GM18873 (cell line): ENCODE measurements around the gene NUTM2A.
"Not testable (repeated sequence)": the region's sequence is repeated elsewhere in the genome, so short reads cannot be mapped to it uniquely, and the experiment has no call there.

Experiments
- ATAC-seq: cut with Tn5 transposase; IDR thresholded peaks from one replicate; pipeline ENCODE4 v1.9.1; 2021; ENCODE audit warnings: mild to moderate bottlenecking, moderate library complexity, moderate number of reproducible peaks; ENCODE audit not compliant: unreplicated experiment, low FRiP score

Gene NUTM2A

GRCh38 chr10:87225148-87225547, at the start of gene NUTM2A:
NUTM2A (plus strand) TSS chr10:87225448; CDS start chr10:87225831, 383 bp downstream.
- not testable (repeated sequence) for ATAC-seq

GRCh38 chr10:87177587-87177986, 47.7 kb upstream of the NUTM2A start:
- not testable (repeated sequence) for ATAC-seq

GRCh38 chr10:87184421-87184820, 40.8 kb upstream of the NUTM2A start:
- ATAC-seq, result not testable (repeated sequence)

- ATAC-seq, result not testable (repeated sequence)
Measured at GRCh38 chr10:87186016-87186415, 39.2 kb upstream of the NUTM2A start.

- not testable (repeated sequence) for ATAC-seq
Measured at GRCh38 chr10:87187573-87187972, 37.7 kb upstream of the NUTM2A start.

- not testable (repeated sequence) for ATAC-seq
Measured at GRCh38 chr10:87191841-87192240, 33.4 kb upstream of the NUTM2A start.

GRCh38 chr10:87200924-87201323, 24.3 kb upstream of the NUTM2A start:
- ATAC-seq, result peak; percentile 69

GRCh38 chr10:87204801-87205200, 20.4 kb upstream of the NUTM2A start:
- not testable (repeated sequence) for ATAC-seq

GRCh38 chr10:87206922-87207321, 18.3 kb upstream of the NUTM2A start:
- not testable (repeated sequence) for ATAC-seq

GRCh38 chr10:87210309-87210708, 14.9 kb upstream of the NUTM2A start:
- ATAC-seq, result not testable (repeated sequence)

- ATAC-seq, result not testable (repeated sequence)
Measured at GRCh38 chr10:87211848-87212247, 13.4 kb upstream of the NUTM2A start.

- not testable (repeated sequence) for ATAC-seq
Measured at GRCh38 chr10:87213150-87213765, 12.0 kb upstream of the NUTM2A start.

- ATAC-seq, result not testable (repeated sequence)
Measured at GRCh38 chr10:87213806-87214205, 11.4 kb upstream of the NUTM2A start.

GRCh38 chr10:87216120-87216519, 9.1 kb upstream of the NUTM2A start:
- not testable (repeated sequence) for ATAC-seq

GRCh38 chr10:87219370-87219769, 5.9 kb upstream of the NUTM2A start:
- not testable (repeated sequence) for ATAC-seq

- not testable (repeated sequence) for ATAC-seq
Measured at GRCh38 chr10:87222789-87223188, 2.5 kb upstream of the NUTM2A start.

- ATAC-seq, result not testable (repeated sequence)
Measured at GRCh38 chr10:87228247-87228646, 3.0 kb downstream of the NUTM2A start.

GRCh38 chr10:87229211-87229610, 4.0 kb downstream of the NUTM2A start:
- not testable (repeated sequence) for ATAC-seq

GRCh38 chr10:87234854-87235253, 9.6 kb downstream of the NUTM2A start:
- ATAC-seq, result not testable (repeated sequence)

- ATAC-seq, result not testable (repeated sequence)
Measured at GRCh38 chr10:87237244-87237643, 12.0 kb downstream of the NUTM2A start.

GRCh38 chr10:87239346-87239808, 14.1 kb downstream of the NUTM2A start:
- ATAC-seq, result not testable (repeated sequence)

- ATAC-seq, result not testable (repeated sequence)
Measured at GRCh38 chr10:87242192-87242591, 16.9 kb downstream of the NUTM2A start.
